Activated T-helper 2 cell treated with anti-CD3 and anti-CD28 coated beads, Interferon-gamma antibody, Interleukin-2, Interleukin-4, amounts not matched to agents 10 μg/mL and 5 μg/mL and 100 μg/mL, durations not matched to agents 14 hours and 24 hours and 36 hours (primary cell): Measurements from ENCODE around the gene ZBTB7C. TPM values are rescaled to one million over a fixed set of nuclear protein-coding genes. Genes with fewer than 3 reads are reported as not detected.

ENCODE experiments used
- DNase-seq: peaks from one replicate; pipeline ENCODE4 v3.0.0; 2021; ENCODE audit warnings: low spot score
- H3K27ac Mint-ChIP-seq: one replicate; pipeline ENCODE4 v1.8.0; 2021; ENCODE audit warnings: mixed read lengths
- H3K27me3 Mint-ChIP-seq: one replicate; pipeline ENCODE4 v1.8.0; 2021; ENCODE audit warnings: low read depth, mixed read lengths
- H3K36me3 Mint-ChIP-seq: one replicate; pipeline ENCODE4 v1.8.0; 2021; ENCODE audit warnings: low read depth, mixed read lengths
- H3K4me1 Mint-ChIP-seq: one replicate; pipeline ENCODE4 v1.8.0; 2021; ENCODE audit warnings: low read depth, mixed read lengths
- H3K4me3 Mint-ChIP-seq: one replicate; pipeline ENCODE4 v1.8.0; 2021; ENCODE audit warnings: low read depth, mild to moderate bottlenecking, moderate library complexity, mixed read lengths
- H3K9me3 Mint-ChIP-seq: one replicate; pipeline ENCODE4 v1.8.0; 2021; ENCODE audit warnings: mixed read lengths
- intact Hi-C: fragments of 100-400 bp; cut with micrococcal nuclease; formaldehyde crosslinking; loops from one replicate; pipeline ENCODE4 v1.15.1; 2023
- total RNA-seq: library from RNA; stranded (reverse); gene quantifications from 2 replicates; pipeline ENCODE4 v1.2.3, GENCODE V29; 2022

ZBTB7C gene
- total RNA-seq, 1 donor from 2014 or later = 0.21 TPM

DNA sequence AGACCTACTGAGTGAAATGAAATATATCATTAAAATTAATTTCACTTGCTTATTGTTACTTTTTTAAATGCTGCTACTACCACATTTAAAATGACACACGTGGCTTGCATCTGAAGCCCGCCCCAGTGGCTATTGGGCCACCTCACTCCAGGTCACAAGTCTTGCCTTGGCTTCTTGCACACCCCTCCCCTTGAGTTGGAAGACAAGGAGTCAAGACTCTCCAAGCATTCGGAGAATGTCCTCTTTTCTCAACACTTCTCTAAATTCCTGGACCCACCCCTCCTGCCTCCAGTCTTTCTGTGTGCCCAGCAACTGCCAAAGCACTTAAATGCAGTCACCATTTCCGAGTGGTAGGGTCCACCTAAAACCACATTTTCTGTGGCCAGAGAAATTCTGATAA, 73.4 kb downstream of the ZBTB7C start:
- no peak for DNase-seq
- Mint-ChIP-seq H3K4me3 (no peak overlapping the region), H3K4me1 (no peaks in the 10 kb centered on the region), H3K27me3 (peaks cover 8% of the 10 kb centered on the region), H3K27ac (no peak overlapping the region), H3K9me3 (no peaks in the 10 kb centered on the region), H3K36me3 (no peaks in the 10 kb centered on the region)
- intact Hi-C loops = no loop called here

DNA sequence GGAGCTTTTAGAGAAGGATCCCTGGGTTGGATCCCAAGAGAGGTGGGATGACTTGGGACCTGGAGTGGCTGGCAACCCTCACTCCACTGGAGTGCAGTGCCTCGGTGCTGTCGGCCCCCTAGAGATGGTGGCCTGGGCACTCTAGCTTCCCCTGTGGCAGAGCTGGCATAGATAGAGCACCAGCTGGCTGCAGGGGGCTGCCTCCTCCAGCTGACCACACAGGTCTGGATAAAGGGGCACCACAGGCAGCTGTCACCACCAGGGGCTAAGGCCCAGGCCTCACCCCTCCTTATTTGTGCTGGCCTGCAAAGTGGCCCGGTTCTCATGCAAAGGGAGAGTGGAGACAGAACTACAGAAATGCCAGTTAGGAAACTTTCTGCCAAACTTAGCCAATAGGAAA, 74.3 kb downstream of the ZBTB7C start:
- Mint-ChIP-seq H3K27ac (no peak overlapping the region), H3K36me3 (no peaks in the 10 kb centered on the region), H3K9me3 (no peaks in the 10 kb centered on the region), H3K4me3 (no peak overlapping the region), H3K4me1 (peaks cover 4% of the 10 kb centered on the region), H3K27me3 (peaks cover 8% of the 10 kb centered on the region)
- no peak for DNase-seq
- intact Hi-C loops = no loop called here

DNA sequence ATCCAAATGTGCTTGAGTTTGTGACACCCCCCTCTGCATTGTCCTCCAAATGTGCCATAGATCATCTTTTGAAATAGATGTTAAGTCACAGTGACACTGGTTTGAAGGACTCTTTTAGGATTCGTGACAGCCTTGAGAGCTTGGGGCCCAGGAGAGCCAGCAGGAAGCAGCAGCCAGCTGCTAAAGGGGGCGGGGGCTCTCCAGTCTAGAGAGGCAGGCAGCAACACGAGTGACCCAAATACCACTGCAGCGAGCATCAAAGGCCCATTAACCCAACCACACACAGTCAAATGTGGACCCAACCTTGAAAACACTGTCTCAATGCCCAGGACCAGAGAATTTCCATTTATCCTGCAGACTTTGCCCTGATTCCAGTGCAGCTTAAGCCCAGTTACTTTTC, 75.6 kb downstream of the ZBTB7C start:
- Mint-ChIP-seq H3K4me1 (peaks cover 4% of the 10 kb centered on the region), H3K9me3 (no peaks in the 10 kb centered on the region), H3K27ac (no peak overlapping the region), H3K36me3 (no peaks in the 10 kb centered on the region), H3K27me3 (peaks cover 8% of the 10 kb centered on the region), H3K4me3 (no peak overlapping the region)
- intact Hi-C loops = no loop called here
- DNase-seq = no peak

- Mint-ChIP-seq H3K4me1 (peaks cover 4% of the 10 kb centered on the region), H3K36me3 (no peaks in the 10 kb centered on the region), H3K9me3 (no peaks in the 10 kb centered on the region), H3K27ac (no peak overlapping the region), H3K4me3 (no peak overlapping the region), H3K27me3 (peaks cover 8% of the 10 kb centered on the region)
- DNase-seq = no peak
- intact Hi-C loops = no loop called here
These were observed 78.9 kb downstream of the ZBTB7C start for GRCh38 chr18:48330016-48330991.

- H3K27me3 Mint-ChIP-seq = peaks cover 8% of the 10 kb centered on the region
- intact Hi-C loops = no loop called here
- peaks cover 4% of the 10 kb centered on the region for H3K4me1 Mint-ChIP-seq
- no peak overlapping the region for H3K27ac Mint-ChIP-seq
- H3K4me3 Mint-ChIP-seq = no peak overlapping the region
- no peaks in the 10 kb centered on the region for H3K36me3 Mint-ChIP-seq
- H3K9me3 Mint-ChIP-seq = no peaks in the 10 kb centered on the region
- DNase-seq = no peak
These were observed 80.5 kb downstream of the ZBTB7C start for GRCh38 chr18:48328473-48329210.

- Mint-ChIP-seq H3K4me3 (no peak overlapping the region), H3K27me3 (no peaks in the 10 kb centered on the region), H3K4me1 (peaks cover 4% of the 10 kb centered on the region), H3K27ac (no peak overlapping the region), H3K9me3 (no peaks in the 10 kb centered on the region), H3K36me3 (no peaks in the 10 kb centered on the region)
- no peak for DNase-seq
- intact Hi-C loops = no loop called here
These were observed 82.1 kb downstream of the ZBTB7C start for GRCh38 chr18:48326901-48327675.

- no peaks in the 10 kb centered on the region for H3K27me3 Mint-ChIP-seq
These were observed 84.0 kb downstream of the ZBTB7C start for GRCh38 chr18:48325115-48325665.

DNA sequence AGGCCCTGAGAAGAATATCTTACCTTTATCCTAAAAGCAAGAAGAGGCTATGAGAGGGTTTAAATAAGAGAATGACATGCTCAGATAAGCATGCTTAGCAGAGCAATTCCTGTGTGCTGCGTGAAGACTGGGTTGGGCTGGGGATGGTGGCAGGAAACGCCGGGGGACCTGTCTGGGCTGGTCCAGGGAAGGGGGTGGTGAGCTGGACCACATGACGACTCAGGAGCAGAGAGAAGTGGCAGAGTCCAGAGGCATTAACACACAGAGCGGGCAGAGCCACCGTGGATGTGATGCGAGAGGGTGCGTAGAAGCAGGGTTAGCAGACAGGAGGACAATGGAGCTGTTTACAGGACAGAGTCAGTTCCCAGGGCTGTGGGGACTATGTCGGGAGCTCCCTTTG, 84.5 kb downstream of the ZBTB7C start:
- Mint-ChIP-seq H3K27me3 (no peaks in the 10 kb centered on the region), H3K27ac (no peak overlapping the region), H3K4me1 (no peaks in the 10 kb centered on the region), H3K9me3 (no peaks in the 10 kb centered on the region), H3K36me3 (no peaks in the 10 kb centered on the region), H3K4me3 (no peak overlapping the region)
- DNase-seq = no peak
- intact Hi-C loops = no loop called here

More at GRCh38 chr18:48325115-48325665, 84.0 kb downstream of the ZBTB7C start:
- Mint-ChIP-seq H3K27ac (no peak overlapping the region), H3K4me3 (no peak overlapping the region), H3K36me3 (no peaks in the 10 kb centered on the region), H3K4me1 (peaks cover under 1% of the 10 kb centered on the region), H3K9me3 (no peaks in the 10 kb centered on the region)
- DNase-seq = no peak
- intact Hi-C loops = no loop called here

- no peaks in the 10 kb centered on the region for H3K9me3 Mint-ChIP-seq
- DNase-seq = no peak
- H3K36me3 Mint-ChIP-seq = no peaks in the 10 kb centered on the region
- no peak overlapping the region for H3K27ac Mint-ChIP-seq
- no peaks in the 10 kb centered on the region for H3K27me3 Mint-ChIP-seq
- H3K4me1 Mint-ChIP-seq = no peaks in the 10 kb centered on the region
- H3K4me3 Mint-ChIP-seq = no peak overlapping the region
- intact Hi-C loops = no loop called here
These were observed 86.0 kb downstream of the ZBTB7C start for GRCh38 chr18:48323151-48323550.

GRCh38 chr18:48321536-48321935, 87.6 kb downstream of the ZBTB7C start:
- intact Hi-C loops = no loop called here
- Mint-ChIP-seq H3K4me3 (no peak overlapping the region), H3K27ac (no peak overlapping the region), H3K4me1 (no peaks in the 10 kb centered on the region), H3K36me3 (no peaks in the 10 kb centered on the region), H3K9me3 (no peaks in the 10 kb centered on the region), H3K27me3 (no peaks in the 10 kb centered on the region)
- no peak for DNase-seq

- H3K36me3 Mint-ChIP-seq = no peaks in the 10 kb centered on the region
- no peaks in the 10 kb centered on the region for H3K9me3 Mint-ChIP-seq
These were observed 88.1 kb downstream of the ZBTB7C start for GRCh38 chr18:48321121-48321520.

DNA sequence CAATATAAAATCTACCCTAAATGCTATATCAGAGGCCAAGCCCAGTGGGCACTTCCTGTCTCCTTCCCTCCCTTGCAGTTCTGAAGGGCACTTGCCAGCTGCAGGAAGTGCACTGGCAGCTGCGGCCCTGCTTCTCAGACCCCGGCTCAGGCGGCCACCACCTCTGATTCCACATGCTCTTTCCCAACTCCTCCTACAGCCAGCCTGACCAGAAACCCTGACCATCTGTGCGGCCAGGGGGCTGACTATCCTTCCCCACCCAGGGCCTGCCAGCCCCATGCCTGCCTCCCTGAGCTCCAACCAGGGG, 88.6 kb downstream of the ZBTB7C start:
- Mint-ChIP-seq H3K9me3 (no peaks in the 10 kb centered on the region), H3K4me3 (no peak overlapping the region), H3K4me1 (no peaks in the 10 kb centered on the region), H3K27me3 (no peaks in the 10 kb centered on the region), H3K27ac (no peak overlapping the region), H3K36me3 (no peaks in the 10 kb centered on the region)
- intact Hi-C loops = no loop called here
- DNase-seq = no peak

More at GRCh38 chr18:48321121-48321520, 88.1 kb downstream of the ZBTB7C start:
- intact Hi-C loops = no loop called here
- Mint-ChIP-seq H3K27me3 (no peaks in the 10 kb centered on the region), H3K27ac (no peak overlapping the region), H3K4me3 (no peak overlapping the region), H3K4me1 (no peaks in the 10 kb centered on the region)
- DNase-seq = no peak
